Gastroesophageal sphincter (tissue), 4 donors: ENCODE results near the gene IMMP2L. TPM values are rescaled to one million over a fixed set of nuclear protein-coding genes. Genes with fewer than 3 reads are reported as not detected.
"Not testable (repeated sequence)": the region's sequence is repeated elsewhere in the genome, so short reads cannot be mapped to it uniquely, and the experiment has no call there.

Source experiments
- ATAC-seq: fragments of 150-250 bp; one replicate; pipeline ENCODE4 v1.9.1; 2016; ENCODE audit warnings: mild to moderate bottlenecking, moderate library complexity
- H3K27ac ChIP-seq, 4 donors: fragments of 200-600 bp; sonication (generic) in 3 of 4; 1 replicate in 3 of 4; 2 replicates in 1 of 4; pipeline ENCODE4 v1.5.1; 2016 to 2019
- H3K27me3 ChIP-seq: fragments of 200-600 bp; sonication (generic); one replicate; pipeline ENCODE4 v1.5.1; 2019
- H3K36me3 ChIP-seq, 2 donors: fragments of 200-600 bp; sonication (generic); one replicate each; pipeline ENCODE4 v1.5.1; 2019; ENCODE audit warnings: control low read depth in 1 of 2
- H3K4me1 ChIP-seq, 3 donors: fragments of 200-600 bp; sonication (generic); 1 replicate in 2 of 3; 2 replicates in 1 of 3; pipeline ENCODE4 v1.5.1; 2016 to 2019; ENCODE audit warnings: control low read depth in 2 of 3
- H3K4me3 ChIP-seq, 2 donors: fragments of 200-600 bp; sonication (generic); one replicate each; pipeline ENCODE4 v1.5.1; 2019; ENCODE audit warnings: mild to moderate bottlenecking in 1 of 2, moderate library complexity in 1 of 2
- H3K9me3 ChIP-seq, 3 donors: fragments of 200-600 bp; sonication (generic); one replicate each; pipeline ENCODE4 v1.5.1; 2017 to 2019; ENCODE audit warnings: control low read depth in 2 of 3
- CTCF ChIP-seq, 4 experiments: fragments of 200-600 bp in 2 of 4; fragments of 450-650 bp in 2 of 4; sonication (generic) in 1 of 4; IDR thresholded peaks; one replicate each; pipeline ENCODE4 v1.5.1; 2017 to 2019; ENCODE audit warnings: antibody characterized with exemption in 4 of 4, mild to moderate bottlenecking in 2 of 4, moderate library complexity in 2 of 4
- EP300 ChIP-seq: sonication (generic); formaldehyde crosslinking; IDR thresholded peaks from one replicate; pipeline ENCODE4 v1.6.1; 2017; ENCODE audit warnings: antibody characterized with exemption, mild to moderate bottlenecking
- POLR2A ChIP-seq, 2 donors: fragments of 450-650 bp; IDR thresholded peaks; one replicate each; pipeline ENCODE4 v1.6.1; 2017; ENCODE audit warnings: antibody characterized with exemption in 2 of 2, mild to moderate bottlenecking in 2 of 2, moderate library complexity in 1 of 2
- POLR2AphosphoS5 ChIP-seq: sonication (generic); formaldehyde crosslinking; IDR thresholded peaks from one replicate; pipeline ENCODE4 v1.6.1; 2017; ENCODE audit warnings: antibody characterized with exemption
- WGBS, 2 donors: methylation state at CpG; one replicate each; pipeline ENCODE4 v1.1.5; 2018; ENCODE audit warnings: low coverage in 1 of 2; 5-methylcytosine and 5-hydroxymethylcytosine counted together
- total RNA-seq, 4 donors: library from RNA; depleted of rRNA; stranded (reverse); fragments of >200 nt; gene quantifications; one replicate each; pipeline ENCODE4 v1.1.0, GENCODE V29; 2016

The IMMP2L gene
- total RNA-seq, 4 donors from 2014 or later: 13.6 to 38.5 (median 30.1) TPM

- TF ChIP-seq CTCF (IDR thresholded peaks at IDR 0.05) (no peak), EP300 (no peak), POLR2AphosphoS5 (no peak), POLR2A (IDR thresholded peaks at IDR 0.05) (no peak)
- no peak overlapping the region for H3K4me3 ChIP-seq
- no peaks in the 10 kb centered on the region for H3K27me3 ChIP-seq
- no peak overlapping the region for H3K27ac ChIP-seq
- H3K9me3 ChIP-seq: no peaks in the 10 kb centered on the region
- 85 to 100% methylated on average over 1 of the region's 1 CpG for WGBS, 2 donors
- no peaks in the 10 kb centered on the region for H3K4me1 ChIP-seq
- no peaks in the 10 kb centered on the region for H3K36me3 ChIP-seq
- no peak for ATAC-seq
Measured at GRCh38 chr7:111330235-111330523, 232.1 kb downstream of the IMMP2L start.

DNA sequence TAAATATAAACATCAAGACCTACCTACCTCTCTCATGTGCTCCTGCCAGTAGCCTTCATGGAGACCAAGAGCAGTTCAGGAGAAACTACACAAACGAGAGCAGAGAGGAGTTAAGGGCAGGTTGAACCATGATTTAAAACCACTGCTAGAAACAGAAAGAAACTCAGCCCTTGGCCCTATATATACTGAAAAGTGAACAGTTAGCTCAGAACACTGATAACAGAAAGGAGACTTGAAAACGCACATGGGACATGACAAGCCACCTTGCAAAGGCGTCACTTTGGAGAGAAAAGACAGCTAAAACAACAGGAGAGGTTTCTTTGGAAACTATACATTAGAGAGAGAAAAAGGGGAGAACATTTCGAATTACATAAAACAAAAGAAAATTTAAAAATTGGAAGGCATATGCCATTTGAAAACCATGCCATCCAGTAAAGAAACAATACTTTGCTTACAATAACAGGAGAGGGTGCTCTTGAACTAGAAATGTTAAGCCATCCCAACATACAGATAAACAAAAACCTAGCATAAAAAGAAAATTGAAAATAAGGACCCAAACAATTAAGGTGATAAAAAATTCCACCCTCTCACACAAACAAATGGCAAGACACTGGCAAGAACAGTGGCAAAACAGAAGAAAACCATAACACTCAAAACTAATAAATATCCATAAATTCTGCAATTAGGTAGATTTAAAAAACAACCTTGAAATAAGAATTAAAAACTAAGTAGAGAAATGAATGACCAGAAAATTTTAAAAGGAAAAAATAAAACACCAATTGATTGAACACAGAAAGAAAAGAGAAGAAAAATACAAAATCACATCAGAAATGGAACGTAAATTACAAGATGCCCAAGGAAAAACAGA is 232.7 kb downstream of the IMMP2L start:
- no peaks in the 10 kb centered on the region for H3K36me3 ChIP-seq
- WGBS, 2 donors: 81 to 85% methylated on average over 4 to 5 of the region's 5 CpGs
- no peaks in the 10 kb centered on the region for H3K9me3 ChIP-seq
- no peaks in the 10 kb centered on the region for H3K27me3 ChIP-seq
- ATAC-seq: no peak
- no peak for TF ChIP-seq EP300
- TF ChIP-seq POLR2A (IDR thresholded peaks at IDR 0.05): no peak
- no peak overlapping the region for H3K4me3 ChIP-seq
- no peaks in the 10 kb centered on the region for H3K4me1 ChIP-seq
- no peak overlapping the region for H3K27ac ChIP-seq

GRCh38 chr7:111328487-111328886 is 233.8 kb downstream of the IMMP2L start:
- 84 to 89% methylated on average over 2 of the region's 2 CpGs for WGBS, 2 donors
- Histone ChIP-seq H3K36me3 (no peaks in the 10 kb centered on the region), H3K9me3 (no peaks in the 10 kb centered on the region), H3K4me1 (no peaks in the 10 kb centered on the region), H3K27ac (no peak overlapping the region), H3K27me3 (no peaks in the 10 kb centered on the region), H3K4me3 (no peak overlapping the region)
- TF ChIP-seq POLR2AphosphoS5 (no peak), POLR2A (IDR thresholded peaks at IDR 0.05) (no peak), CTCF (IDR thresholded peaks at IDR 0.05) (no peak), EP300 (no peak)
- no peak for ATAC-seq

DNA sequence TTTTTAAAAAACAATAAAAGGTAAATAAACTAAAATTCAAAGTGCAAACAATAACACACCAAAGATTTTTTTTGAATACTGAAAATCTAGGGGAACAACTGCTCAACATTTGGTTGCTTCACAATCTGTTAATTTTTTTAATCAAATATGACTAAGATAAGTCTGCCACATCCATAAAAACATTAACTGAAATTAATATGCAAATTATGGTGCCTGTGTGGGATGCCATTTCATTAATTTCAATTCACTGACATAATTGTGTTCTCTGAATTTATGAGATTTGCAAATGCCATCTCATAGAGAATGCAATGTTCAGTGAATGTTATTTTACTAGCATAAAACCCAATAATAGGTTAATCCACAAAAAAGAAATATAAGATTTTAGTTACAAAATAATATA is 237.5 kb downstream of the IMMP2L start:
- no peaks in the 10 kb centered on the region for H3K4me1 ChIP-seq
- TF ChIP-seq POLR2AphosphoS5 (no peak), POLR2A (IDR thresholded peaks at IDR 0.05) (no peak), EP300 (no peak), CTCF (IDR thresholded peaks at IDR 0.05) (no peak)
- H3K4me3 ChIP-seq: no peak overlapping the region
- H3K27ac ChIP-seq: no peak overlapping the region
- H3K27me3 ChIP-seq: no peaks in the 10 kb centered on the region
- no peak for ATAC-seq
- no peaks in the 10 kb centered on the region for H3K36me3 ChIP-seq
- H3K9me3 ChIP-seq: no peaks in the 10 kb centered on the region

DNA sequence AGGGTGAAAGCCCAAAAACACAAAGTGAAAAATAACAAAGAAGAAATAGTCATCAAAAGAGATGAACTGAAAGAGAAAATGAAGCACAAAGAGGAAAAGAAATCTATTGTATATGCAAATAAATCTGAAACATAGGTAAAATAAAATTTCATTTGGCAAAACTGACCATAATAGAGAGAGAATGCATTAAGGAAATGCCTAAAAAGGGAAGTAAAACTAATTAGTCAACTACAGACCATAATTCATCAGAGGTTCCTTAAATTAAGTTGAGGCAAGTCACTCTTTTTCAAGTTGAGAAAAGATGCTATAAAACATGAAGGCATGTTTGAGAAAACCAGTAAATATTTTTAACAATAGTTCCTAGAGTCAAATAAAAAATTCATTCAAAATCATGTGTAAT is 238.1 kb downstream of the IMMP2L start:
- no peaks in the 10 kb centered on the region for H3K27me3 ChIP-seq
- no peaks in the 10 kb centered on the region for H3K36me3 ChIP-seq
- no peaks in the 10 kb centered on the region for H3K4me1 ChIP-seq
- ATAC-seq: no peak
- H3K9me3 ChIP-seq: no peaks in the 10 kb centered on the region
- H3K4me3 ChIP-seq: no peak overlapping the region
- TF ChIP-seq CTCF (IDR thresholded peaks at IDR 0.05): no peak
- no peak for TF ChIP-seq EP300
- no peak for TF ChIP-seq POLR2AphosphoS5
- no peak for TF ChIP-seq POLR2A (IDR thresholded peaks at IDR 0.05)
- no peak overlapping the region for H3K27ac ChIP-seq

GRCh38 chr7:111323670-111324069 is 238.6 kb downstream of the IMMP2L start:
- not testable (repeated sequence) for H3K27me3 ChIP-seq, H3K36me3 ChIP-seq, H3K4me1 ChIP-seq, ATAC-seq, H3K9me3 ChIP-seq, H3K4me3 ChIP-seq, H3K27ac ChIP-seq
- WGBS, 2 donors: 83 to 93% methylated on average over 1 to 3 of the region's 3 CpGs
